ENCODE data around the gene MYEF2.

DNA sequence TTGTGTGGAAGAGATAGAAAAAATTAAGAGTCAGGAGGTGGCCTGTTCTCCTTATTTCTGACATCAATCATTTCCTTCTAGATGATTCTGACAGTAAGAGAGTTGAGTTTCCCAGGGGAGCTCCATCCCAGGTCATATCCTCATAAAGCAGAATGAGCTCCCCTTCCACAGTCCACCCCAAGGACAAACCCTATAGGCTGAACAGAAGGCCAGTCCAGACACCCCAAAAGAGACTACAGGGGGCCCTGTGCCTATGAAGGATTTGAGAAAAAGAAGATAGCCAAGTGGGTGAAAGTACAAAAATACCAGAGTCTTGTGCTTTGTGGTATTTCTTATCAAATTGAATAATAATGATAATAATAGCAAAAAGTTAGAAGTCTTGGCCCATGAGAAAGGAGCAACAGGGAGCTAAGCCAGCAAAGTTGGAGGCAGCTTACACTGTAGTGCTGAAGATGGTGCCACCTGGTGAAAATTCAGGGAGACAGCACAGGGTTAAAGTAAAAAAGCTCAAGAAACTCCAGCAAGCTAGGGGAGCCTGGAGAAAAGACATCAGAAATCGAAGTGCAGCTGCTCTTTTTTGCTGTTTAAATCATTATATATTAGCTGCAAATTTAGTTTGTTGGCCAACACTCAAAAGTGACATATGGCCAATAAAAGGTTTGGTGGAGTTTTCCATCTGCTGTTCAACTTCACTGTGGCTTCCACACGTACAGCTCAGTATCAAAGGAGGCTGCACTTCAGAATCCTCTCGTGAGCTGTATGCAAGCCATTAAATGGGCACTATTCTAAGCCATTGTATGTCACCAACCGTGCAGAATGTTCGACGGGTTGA is 93.1 kb downstream of the MYEF2 start:
- TF ChIP-seq ZFP3 (CRISPR knock-in tag; IDR thresholded peaks at IDR 0.05), result no peak
- TF ChIP-seq ZNF8 (CRISPR knock-in tag; IDR thresholded peaks at IDR 0.05), result no peak
- TF ChIP-seq, protein P1, sequence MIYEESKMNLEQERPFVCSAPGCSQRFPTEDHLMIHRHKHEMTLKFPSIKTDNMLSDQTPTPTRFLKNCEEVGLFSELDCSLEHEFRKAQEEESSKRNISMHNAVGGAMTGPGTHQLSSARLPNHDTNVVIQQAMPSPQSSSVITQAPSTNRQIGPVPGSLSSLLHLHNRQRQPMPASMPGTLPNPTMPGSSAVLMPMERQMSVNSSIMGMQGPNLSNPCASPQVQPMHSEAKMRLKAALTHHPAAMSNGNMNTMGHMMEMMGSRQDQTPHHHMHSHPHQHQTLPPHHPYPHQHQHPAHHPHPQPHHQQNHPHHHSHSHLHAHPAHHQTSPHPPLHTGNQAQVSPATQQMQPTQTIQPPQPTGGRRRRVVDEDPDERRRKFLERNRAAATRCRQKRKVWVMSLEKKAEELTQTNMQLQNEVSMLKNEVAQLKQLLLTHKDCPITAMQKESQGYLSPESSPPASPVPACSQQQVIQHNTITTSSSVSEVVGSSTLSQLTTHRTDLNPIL (CRISPR knock-in tag; IDR thresholded peaks at IDR 0.05; ENCODE audit: low read depth), result no peak
- TF ChIP-seq GLIS3 (CRISPR knock-in tag; IDR thresholded peaks at IDR 0.05), result no peak
- no peak for TF ChIP-seq TCF4 (CRISPR knock-in tag; IDR thresholded peaks at IDR 0.05; ENCODE audit: borderline replicate concordance)
- TF ChIP-seq OSR1 (CRISPR knock-in tag; IDR thresholded peaks at IDR 0.05), result no peak
- TF ChIP-seq CSDC2 (CRISPR knock-in tag; IDR thresholded peaks at IDR 0.05), result no peak
- no peak for TF ChIP-seq PPARA (CRISPR knock-in tag; IDR thresholded peaks at IDR 0.05; ENCODE audit: borderline replicate concordance)
- no peak for TF ChIP-seq ZC3H10 (CRISPR knock-in tag; IDR thresholded peaks at IDR 0.05)
- no peak for TF ChIP-seq ZNF70 (CRISPR knock-in tag; IDR thresholded peaks at IDR 0.05)

Measured in SK-N-SH treated with all-trans-retinoic acid at 6 μM for 48 hours (cell line).